Loucy (cell line): ENCODE measurements around the gene NRXN3.

ENCODE experiments used
- CTCF ChIP-seq: fragments of 200-600 bp; sonication (generic); conservative IDR thresholded peaks from 2 replicates; pipeline ENCODE4 v1.5.1; 2014; ENCODE audit warnings: mild to moderate bottlenecking, antibody characterized with exemption, low read length
- EZH2phosphoT487 ChIP-seq: fragments of 200-600 bp; IDR thresholded peaks from 2 replicates; pipeline ENCODE4 v1.6.1; 2018; ENCODE audit warnings: antibody characterized with exemption, mild to moderate bottlenecking, moderate library complexity, borderline replicate concordance

- TF ChIP-seq CTCF (no peak), EZH2phosphoT487 (no peak)
Observed at GRCh38 chr14:79162833-79163232, 992.7 kb downstream of the NRXN3 start.
